NCI-H1930 (cell line): ENCODE results near the gene SLC66A1.
A peak's percentile ranks its signal among the peaks of the same experiment; 100 is the strongest.

Experiments used
- DNase-seq, 2 experiments: peaks; one replicate each; lab custom pipeline; 2025; lab: John Stamatoyannopoulos, UW

SLC66A1 gene

DNA sequence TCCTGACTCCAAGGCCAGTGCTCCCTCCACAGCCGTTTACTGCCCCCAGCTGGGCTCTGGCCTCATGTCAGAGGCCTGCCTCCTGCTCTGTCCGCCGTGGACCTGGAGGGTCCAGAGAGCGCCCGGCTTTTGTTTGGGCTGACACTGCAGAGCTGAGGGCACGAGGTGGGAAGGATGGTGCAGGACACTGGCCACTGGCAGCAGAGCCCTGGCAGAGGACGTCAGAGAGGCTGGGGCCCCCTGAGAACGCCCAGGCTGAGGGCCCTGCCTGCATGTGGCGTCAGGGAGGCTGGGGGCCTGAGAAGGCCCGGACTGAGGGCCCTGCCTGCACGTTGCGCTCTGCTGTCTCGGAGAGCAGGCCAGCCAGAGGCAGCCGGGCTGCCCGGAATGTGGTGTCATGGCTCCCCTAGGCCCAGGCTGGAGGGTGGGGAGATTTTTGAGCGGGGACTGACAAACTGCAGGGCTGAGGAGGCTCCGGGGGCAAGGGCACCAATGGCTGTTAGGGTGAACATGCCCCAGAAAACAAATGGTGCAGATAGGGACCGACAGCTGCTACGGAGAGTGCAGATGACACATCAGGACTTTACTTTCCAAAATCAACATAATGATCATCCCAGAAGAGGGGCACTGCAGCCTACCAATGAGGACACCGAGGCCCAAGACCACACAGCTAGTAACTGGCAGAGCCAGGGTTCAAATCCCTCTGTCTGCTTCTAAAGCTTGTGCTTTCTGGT, 31.7 kb downstream of the SLC66A1 start:
- no peak for DNase-seq

DNA sequence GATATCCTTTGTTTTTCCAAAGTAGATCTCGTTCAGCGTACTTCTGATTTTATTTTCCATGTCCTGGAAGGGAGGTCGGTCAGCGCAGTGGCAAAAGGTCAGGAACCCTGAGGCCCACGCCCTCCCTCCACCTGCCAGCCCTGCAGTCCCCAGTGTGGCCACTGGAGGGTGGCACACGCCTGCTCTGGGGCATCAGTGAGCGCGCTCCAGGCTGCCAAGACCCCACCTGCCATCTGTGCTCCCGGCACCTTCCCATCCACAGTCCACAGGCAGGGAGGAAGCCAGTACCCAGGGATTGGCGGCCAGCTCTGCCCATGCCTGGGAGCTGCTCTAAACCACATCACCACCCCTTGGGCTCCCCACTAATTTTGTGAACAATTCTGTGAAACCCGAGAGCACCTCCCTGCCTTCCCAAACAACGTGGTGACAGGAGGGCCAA, 32.3 kb downstream of the SLC66A1 start:
- DNase-seq, result peak in 1 of 2 experiments; percentile 11

DNA sequence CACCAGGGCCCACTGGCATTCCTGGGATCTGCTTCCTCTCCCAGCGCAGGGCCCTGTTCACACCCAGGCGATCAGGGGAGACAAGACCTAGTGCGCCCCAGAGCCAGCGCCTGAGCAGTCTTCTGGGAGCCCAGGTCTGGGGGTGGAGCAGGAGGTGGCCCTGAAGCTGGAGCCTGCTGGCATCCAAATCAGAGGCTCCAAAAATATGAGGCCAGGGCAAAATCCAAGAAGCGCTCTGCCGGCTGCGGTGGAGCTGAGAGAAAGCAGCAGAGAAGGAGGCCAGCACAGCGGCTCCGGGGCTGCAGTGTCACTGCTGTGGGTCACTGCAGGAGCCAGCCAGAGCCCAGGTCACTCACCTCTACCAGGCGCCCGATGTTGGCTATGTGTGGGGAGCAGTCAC, 32.7 kb downstream of the SLC66A1 start:
- no peak for DNase-seq

DNA sequence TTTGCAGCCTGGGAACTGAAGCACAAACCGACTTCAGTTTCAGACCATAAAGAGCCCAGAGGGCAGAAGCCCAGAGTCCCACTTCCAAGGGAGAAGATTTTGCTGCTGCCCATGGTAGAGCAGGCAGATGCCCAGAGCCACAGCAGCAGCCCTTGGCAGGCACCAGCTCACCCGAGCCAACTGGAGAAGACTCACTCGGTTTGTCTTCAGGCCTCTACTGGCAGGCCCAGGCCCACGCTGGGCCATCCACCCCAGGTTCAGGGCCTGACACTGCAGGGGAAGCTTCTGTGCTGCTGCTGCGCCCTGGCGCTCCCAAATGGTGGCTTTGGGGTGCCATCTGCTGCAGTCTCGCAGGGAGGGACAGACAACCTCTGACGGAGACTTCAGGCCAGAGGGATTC, 33.3 kb downstream of the SLC66A1 start:
- no peak for DNase-seq

DNA sequence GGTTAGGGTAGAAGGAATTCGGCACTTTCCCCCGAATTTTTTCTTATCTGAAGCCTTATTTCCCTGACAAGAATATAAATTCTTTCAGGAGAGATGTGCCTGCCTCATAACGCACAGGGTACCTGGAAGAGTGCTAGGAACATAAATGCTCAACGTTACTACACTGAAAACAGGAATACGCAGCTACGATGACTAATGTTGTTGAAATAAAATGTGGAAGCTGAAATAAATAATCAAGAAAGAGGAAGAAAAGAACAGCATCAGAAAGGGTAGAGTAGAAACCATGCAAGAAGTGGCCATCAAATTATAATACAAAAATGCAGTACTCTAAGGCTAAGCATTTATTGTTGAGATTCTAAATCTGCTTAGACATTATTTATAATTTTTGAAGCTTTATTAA, 33.9 kb downstream of the SLC66A1 start:
- DNase-seq, result no peak

DNA sequence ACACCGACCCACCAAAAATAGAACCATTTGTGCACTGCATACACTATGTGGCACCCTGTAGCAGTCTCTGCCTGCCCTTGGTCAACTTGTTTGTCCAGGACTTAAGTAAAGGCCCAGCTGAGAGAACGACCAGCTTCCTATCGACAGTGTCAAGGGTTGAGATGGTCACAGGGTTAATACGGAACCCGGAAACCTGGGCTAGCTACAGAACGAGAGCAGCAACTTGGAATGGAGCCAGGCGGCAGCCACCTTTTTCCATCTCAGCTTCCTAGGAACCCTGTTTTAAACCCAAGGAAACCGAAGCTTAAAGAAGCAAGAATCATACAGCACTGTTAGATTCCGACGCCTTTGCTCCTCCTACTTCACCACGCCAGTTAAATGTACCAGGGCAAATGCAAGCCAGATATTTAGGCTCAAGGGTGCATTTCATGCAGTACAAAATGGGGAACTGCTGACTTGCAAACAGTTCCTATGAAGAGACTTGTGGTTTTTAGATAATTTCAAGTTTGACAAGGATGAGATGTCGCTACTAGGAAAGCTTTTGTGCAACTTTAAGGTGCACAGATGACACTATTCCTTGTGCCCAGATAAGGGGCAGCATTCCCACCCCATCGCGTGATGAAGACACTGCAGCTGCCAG, 35.5 kb downstream of the SLC66A1 start:
- DNase-seq, result no peak

DNA sequence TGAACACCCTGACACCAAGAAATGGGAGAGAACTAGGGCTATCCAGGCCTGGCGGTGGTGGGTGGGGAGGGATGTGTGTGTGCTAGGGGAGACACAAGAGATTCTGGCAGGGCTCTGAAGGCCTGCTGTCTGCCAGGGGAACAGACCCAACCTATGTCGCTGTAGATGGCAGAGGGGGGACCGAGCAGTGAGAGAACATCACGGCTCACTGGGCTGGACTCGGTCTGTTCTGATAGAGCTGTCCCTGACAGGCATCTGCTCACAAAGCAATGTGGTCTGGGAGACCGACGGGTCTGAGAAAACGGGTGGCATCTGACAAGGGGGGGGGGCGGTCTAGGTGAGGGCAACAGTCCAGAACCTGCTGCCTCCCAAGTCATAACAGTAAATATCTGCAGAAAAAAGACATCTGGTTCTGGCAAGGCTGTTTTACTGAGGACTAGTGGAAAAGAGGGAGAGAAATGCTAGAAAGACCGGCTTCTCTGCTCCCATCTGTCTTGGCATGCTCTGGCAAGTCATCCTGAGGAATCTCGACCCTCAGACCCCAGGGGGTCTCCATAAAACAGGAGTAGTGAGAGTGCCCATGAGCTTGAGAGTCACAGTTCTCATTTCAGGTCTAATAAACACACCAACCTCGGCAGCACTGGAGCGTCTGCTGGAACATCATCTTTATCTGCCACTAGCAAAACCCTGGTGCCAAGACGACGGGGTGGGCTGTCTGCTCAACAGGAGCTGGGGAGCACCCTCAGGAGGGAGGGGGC, 36.5 kb downstream of the SLC66A1 start:
- no peak for DNase-seq

DNA sequence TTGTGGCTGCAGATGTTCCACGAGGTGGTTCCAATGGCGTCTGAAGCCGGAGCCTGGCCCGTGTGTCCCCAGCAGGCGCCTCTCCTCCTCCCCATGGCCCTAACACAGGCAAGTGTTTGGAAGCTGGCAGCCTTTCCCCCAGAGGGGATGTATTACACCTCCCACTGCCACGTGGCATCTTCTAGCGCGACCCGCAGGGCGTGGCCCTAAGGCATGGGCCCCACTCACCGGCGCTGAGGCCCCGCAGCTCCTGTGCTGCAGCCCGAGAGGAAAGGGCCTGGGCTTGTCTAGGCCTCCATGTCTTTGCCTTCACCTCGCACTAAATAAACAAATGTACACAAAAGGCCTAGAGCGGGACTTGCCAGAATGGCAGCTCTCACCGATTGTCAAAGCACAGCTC, 37.9 kb downstream of the SLC66A1 start:
- no peak for DNase-seq

DNA sequence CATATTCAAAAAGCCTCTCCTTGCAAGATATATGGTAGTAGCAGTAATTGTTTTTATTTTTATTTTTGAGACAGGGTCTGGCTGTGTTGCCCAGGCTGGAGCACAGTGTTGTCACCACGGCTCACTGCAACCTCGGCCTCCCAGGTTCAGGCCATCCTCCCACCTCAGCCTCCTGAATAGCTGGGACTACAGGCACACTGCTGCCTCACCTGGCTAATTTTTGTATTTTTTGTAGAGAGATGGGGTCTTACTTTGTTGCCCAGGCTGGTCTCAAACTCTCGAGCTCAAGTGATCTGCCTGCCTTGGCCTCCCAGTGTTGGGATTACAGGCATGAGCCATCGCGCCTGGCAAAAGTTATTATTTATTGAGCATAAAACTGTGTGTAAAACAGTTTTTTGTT, 38.4 kb downstream of the SLC66A1 start:
- no peak for DNase-seq

DNA sequence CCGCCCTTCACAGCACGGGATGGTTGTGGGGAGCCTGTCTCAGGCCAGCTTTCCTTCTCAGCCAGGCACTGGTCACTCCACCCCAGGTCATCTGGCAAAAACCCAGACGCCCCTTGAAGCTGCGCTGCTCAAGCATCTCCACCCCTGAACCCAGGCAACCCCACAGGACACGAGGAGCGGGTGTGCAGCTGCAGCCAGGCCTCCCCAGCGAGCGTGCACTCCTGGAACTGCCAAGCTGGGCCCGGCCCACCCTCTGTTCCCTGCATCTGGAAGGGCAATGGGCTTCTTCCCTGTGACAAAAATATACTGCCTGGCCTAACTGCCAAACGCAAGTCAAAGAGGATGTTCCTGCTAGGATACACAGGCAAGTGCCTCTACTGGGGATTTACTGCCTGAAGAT, 39.7 kb downstream of the SLC66A1 start:
- no peak for DNase-seq

DNA sequence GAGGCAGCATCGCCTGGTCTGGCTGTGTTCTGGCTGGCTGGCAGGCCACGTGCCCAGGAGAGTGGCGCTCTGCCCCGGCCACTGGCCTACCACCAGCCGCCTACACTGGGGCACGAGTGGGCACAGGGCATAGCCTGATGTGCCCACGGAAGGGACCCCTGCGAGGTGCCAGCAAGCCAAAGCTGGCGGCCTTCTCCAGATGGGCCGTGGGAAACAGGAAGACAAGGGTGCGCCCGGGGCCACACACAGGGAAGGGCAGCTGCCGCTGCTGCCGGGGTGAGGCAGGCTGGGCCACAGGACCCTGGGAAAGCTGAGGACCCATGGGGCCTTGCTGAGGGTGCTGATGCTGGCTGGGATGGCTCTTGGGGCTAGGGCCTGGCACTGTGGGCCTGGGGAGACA, 40.7 kb downstream of the SLC66A1 start:
- DNase-seq, result no peak

DNA sequence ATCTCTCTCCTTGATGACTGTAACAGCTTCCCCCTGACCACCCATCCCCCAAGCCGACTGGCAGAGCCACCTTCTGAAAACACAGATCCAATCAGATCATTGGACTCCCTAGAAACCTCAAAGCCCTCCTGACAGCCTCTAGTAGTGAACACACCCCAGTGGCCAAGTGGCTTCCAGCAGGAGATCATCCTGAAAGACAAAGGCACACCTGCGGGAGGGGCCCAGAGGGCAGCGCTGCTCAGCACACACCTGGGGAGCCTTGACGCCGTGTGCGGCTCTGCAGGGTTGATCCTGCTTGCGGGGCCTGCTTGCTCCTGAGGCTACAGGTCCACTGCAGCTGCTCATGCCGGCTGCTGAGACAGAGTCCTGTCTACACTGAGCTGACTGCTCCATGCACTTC, 41.5 kb downstream of the SLC66A1 start:
- DNase-seq, result no peak

DNA sequence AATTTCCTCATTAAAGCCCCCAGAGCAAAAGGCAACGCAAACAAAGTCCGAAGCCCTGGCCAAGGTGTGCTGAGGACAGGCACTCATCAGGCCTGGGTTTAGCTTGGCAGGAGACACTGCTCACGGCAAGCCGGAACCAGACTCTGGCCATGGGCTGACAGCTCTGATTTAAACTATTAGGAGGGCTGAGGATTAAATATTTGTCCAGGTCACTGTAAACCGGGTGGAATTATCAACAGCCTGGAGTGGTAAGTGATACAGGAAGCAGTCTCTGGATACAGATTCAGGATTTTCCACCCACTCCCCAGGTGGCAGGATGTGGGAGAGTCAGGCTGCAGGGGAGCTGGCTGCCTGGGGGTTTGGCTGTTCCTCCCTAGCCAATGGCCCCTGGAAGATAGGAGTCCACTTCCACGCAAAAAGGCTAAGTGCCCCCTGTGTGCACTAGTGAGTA, 42.4 kb downstream of the SLC66A1 start:
- DNase-seq, result no peak

DNA sequence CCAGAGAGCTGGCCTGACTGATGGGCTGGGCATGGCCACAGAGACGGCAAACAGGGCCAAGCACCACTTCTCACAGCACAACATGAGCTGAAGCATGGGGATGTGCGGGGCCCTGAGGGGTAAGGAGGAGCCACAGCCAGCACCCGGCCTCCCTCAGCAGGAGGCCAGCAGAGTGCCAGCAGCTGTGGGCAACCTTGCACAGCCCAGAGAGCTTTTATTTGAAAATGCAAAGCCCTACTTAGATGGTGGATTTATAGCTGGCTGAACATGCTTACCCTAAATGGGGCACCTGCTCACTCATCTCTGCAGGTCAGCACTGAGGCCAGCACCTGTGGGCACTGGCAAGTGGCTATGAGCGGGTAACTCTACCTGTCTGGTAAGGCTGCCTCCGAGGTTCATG, 44.1 kb downstream of the SLC66A1 start:
- DNase-seq, result no peak

DNA sequence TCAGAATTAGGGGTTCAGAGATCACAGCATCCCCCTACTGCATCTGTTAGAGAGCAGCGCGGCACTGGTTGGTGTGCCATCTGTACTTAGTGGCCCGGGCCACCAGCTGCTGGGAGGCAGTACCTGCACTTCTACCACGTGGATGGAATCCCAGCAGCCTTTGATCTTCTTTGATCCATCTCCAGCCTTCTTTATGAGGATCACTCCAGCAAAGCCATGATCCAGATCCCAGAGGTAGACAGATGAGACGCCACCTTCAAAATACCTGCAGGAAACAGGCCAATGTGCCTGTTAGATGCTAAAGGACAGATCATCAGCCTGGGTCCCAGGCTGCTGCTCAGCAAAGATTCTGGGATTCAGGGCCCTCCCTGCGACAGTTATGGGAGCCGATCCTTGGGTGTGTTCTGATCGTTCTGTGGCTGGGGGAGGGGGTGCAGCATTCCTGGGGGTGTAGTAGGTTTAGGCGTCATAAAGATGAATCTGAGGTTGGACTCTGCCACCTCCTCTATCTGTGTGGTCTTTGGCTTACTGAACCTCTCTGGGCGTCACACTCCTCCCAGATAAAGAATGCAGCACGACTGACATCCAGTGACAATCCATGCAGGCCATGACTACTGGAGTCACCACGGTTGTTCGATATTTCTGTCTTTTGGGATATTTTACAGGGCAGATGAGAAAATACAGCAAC, 45.3 kb downstream of the SLC66A1 start:
- DNase-seq, result no peak

DNA sequence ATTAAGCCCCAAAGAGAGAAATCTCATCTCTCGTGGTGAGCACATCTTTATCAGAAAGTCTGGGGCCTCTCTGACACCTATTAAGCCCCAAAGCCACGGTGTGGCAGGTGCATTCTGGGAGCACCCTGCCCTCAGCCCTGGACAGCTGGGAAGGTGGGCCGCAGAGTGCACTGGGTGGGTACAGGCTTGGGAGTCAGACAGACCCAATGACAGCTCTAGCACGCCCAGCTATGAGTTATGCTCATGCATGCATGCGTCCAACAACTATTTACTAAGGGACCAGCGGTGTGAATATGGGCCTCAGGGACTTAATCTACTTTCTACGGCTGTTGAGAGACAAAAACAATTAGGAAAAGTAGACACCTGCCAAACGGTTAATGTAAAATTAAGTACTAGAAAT, 46.6 kb downstream of the SLC66A1 start:
- no peak for DNase-seq

DNA sequence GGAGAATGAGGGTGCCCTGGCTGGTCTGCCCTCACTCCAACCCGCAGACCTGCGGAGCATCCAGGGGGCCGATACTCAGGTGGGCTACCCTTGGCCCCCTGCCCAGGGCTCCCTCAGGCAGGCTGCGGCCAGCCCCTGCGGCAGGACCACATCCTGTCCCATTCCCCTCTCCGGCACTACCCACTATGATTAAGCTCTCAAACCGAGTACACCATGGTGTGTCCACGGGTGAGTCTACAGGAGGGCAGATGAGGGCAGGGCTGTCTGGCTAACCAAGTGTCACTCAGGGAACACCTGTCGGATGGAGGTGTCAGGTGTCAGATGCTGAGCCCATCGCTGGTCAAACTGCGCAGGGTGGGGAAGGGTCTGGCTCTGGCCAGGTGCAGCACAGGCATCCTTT, 47.2 kb downstream of the SLC66A1 start:
- no peak for DNase-seq

DNA sequence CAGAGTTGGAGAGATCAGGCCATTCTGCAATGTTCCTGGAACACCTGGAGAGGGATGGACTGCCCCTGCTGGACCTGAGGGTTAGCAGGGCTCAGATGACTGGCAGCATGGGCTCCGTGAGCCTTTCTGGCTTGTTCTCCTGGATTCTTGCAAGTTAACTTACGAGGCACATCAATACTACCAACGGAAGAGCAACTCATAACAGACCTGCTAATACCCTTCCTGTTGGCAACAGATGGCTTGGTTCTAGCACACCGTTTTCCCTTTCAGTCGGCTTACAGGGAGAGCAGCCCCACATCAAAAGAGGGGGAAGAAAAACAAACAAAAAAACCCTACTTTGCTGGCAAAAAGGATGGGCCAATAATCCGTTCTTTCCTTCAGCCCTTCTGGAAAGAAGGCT, 47.9 kb downstream of the SLC66A1 start:
- no peak for DNase-seq

DNA sequence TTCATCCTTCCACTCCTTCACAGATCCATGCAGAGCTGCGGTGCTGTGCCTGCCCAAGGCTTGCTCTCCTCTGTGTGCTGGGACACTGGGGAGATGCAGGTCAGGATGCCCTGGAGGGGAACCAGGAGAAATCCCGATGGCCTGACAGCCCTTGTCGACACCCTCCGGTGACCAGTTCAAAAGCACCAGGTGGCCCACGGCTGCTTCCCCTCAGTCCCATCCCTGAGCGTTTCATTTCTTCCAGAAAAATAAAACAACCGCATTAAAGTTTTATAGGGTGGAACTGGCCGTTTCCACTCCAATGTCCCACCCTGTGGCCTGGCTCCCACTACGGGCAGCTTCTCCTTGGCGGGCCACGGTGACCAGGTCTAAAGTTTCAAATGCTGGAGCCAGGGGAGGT, 48.3 kb downstream of the SLC66A1 start:
- no peak for DNase-seq

DNA sequence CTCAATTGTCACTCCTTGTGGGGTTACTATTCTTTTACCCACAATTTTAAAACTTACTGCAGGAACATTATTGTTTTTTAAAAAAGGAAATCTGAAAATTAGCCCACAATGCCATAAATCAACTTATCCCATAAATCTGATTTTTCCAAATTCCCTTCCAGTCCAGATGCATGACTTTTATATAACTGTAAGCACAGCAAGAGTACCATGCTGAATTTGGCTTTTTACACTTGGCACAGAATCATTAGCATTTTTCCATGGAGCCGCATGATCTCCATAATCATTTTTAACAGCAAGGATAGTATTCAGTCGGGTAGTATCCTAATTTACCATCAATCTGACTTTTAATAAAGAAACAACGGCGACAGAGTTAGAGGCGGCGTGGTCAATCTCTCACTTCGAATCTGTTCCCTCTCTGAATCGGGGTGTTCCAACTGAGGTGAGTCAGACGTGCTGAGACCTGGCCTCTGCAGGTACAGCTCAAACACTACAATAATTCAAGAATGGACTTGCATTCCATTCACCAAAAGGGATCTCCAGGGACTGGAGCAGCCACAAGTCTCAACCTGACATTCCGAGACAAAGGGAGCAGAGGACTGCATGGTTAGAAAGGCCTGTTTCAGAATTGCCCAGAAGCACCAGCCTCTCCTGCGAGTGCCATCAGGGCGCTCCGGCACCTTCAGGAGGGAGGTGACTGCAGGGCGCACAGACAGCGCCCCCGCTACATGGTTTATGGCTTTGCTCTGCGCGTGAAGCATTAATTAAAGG, 48.9 kb downstream of the SLC66A1 start:
- DNase-seq, result no peak

DNA sequence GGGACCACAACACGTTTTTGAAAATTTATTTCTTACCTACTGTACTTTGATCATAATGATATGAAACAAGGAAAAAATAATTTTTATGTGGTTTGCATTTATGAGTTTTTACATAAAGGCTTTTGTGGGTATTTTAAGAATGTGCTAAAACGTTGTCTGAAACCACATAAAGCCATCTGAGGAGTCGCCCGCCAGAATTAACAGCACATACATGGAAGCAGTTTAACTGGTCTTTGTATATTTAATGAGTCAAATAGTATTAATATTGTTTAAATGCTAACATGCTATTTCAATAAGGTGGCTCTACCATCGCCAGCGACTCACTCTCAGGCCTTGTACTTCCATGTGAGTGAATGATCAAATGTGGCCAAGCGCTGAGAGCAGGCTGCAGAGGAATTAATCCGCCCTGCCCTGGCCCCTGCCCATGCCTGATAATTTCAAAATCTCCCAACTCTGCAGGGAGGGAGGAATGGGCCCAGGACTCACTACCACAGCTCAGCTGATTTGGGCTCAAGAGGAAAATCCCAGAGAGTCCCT, 49.6 kb downstream of the SLC66A1 start:
- no peak for DNase-seq
